Measurements from ENCODE around the gene UGGT1. TPM values are rescaled to one million over a fixed set of nuclear protein-coding genes. Genes with fewer than 3 reads are reported as not detected.
"Not testable (repeated sequence)": the region's sequence is repeated elsewhere in the genome, so short reads cannot be mapped to it uniquely, and the experiment has no call there.

The UGGT1 gene
- total RNA-seq, 1 donor from 2014 or later = 50.3 TPM

- not testable (repeated sequence) for DNase-seq (ENCODE audit: low spot score)
Measured at GRCh38 chr2:128174067-128174466, 83.1 kb downstream of the UGGT1 start.

GRCh38 chr2:128177315-128177714 is 86.3 kb downstream of the UGGT1 start:
- no peak for DNase-seq (ENCODE audit: low spot score)

GRCh38 chr2:128178149-128178649 is 87.2 kb downstream of the UGGT1 start:
- DNase-seq (ENCODE audit: low spot score) = no peak

GRCh38 chr2:128178650-128179460 is 87.9 kb downstream of the UGGT1 start:
- DNase-seq (ENCODE audit: low spot score) = no peak

GRCh38 chr2:128179461-128179755 is 88.4 kb downstream of the UGGT1 start:
- no peak for DNase-seq (ENCODE audit: low spot score)

GRCh38 chr2:128180031-128180430 is 89.0 kb downstream of the UGGT1 start:
- DNase-seq (ENCODE audit: low spot score) = no peak

- no peak for DNase-seq (ENCODE audit: low spot score)
Measured at GRCh38 chr2:128185576-128185975, 94.6 kb downstream of the UGGT1 start.

- no peak for DNase-seq (ENCODE audit: low spot score)
Measured at GRCh38 chr2:128187032-128187654, 96.1 kb downstream of the UGGT1 start.

- no peak for DNase-seq (ENCODE audit: low spot score)
Measured at GRCh38 chr2:128195435-128195984, 104.5 kb downstream of the UGGT1 start.

- DNase-seq (ENCODE audit: low spot score) = no peak
Measured at GRCh38 chr2:128196026-128196425, 105.0 kb downstream of the UGGT1 start.

- DNase-seq (ENCODE audit: low spot score) = no peak
Measured at GRCh38 chr2:128196471-128196931, 105.5 kb downstream of the UGGT1 start.

- DNase-seq (ENCODE audit: low spot score) = no peak
Measured at GRCh38 chr2:128197059-128197458, 106.1 kb downstream of the UGGT1 start.

GRCh38 chr2:128198656-128199055 is 107.7 kb downstream of the UGGT1 start:
- no peak for DNase-seq (ENCODE audit: low spot score)

- DNase-seq (ENCODE audit: low spot score) = no peak
Measured at GRCh38 chr2:128199141-128199540, 108.1 kb downstream of the UGGT1 start.

GRCh38 chr2:128202791-128203190 is 111.8 kb downstream of the UGGT1 start:
- no peak for DNase-seq (ENCODE audit: low spot score)

- no peak for DNase-seq (ENCODE audit: low spot score)
Measured at GRCh38 chr2:128206245-128206644, 115.2 kb downstream of the UGGT1 start.

GRCh38 chr2:128208023-128208422 is 117.0 kb downstream of the UGGT1 start:
- DNase-seq (ENCODE audit: low spot score) = peak; percentile 71

GRCh38 chr2:128208631-128209324 is 117.8 kb downstream of the UGGT1 start:
- DNase-seq (ENCODE audit: low spot score) = peak; percentile 84

- peak; percentile 65 for DNase-seq (ENCODE audit: low spot score)
Measured at GRCh38 chr2:128214251-128214650, 123.3 kb downstream of the UGGT1 start.

- peak; percentile 76 for DNase-seq (ENCODE audit: low spot score)
Measured at GRCh38 chr2:128214866-128215460, 124.0 kb downstream of the UGGT1 start.

GRCh38 chr2:128215897-128216642 is 125.1 kb downstream of the UGGT1 start:
- peak; percentile 9 for DNase-seq (ENCODE audit: low spot score)
